Kidney capillary endothelial cell (primary cell): ENCODE results near the gene ITPR2.
"Not testable (repeated sequence)": the region's sequence is repeated elsewhere in the genome, so short reads cannot be mapped to it uniquely, and the experiment has no call there.

Source experiments
- DNase-seq: peaks from one replicate; pipeline ENCODE4 v3.0.0-alpha.2; 2018; ENCODE audit warnings: low spot score

Gene ITPR2

DNA sequence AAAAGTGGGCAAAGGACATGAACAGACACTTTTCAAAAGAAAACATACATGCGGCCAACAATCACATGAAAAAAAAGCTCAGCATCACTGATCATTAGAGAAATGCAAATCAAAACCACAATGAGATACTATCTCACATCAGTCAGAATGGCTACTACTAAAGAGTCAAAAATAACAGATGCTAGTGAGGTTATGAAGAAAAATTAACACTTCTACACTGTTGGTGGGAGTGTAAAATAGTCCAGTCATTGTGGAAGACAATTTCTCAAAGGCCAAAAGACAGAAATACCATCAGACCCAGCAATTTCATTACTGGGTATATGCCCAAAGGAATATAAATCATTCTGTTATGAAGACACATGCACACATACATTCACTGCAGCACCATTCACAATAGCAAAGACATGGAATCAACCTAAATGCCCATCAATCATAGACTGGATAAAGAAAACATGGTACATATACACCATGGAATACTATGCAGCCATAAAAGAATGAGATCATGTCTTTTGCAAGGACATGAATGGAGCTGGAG lies 103.8 kb downstream of the ITPR2 start:
- DNase-seq, result not testable (repeated sequence)

DNA sequence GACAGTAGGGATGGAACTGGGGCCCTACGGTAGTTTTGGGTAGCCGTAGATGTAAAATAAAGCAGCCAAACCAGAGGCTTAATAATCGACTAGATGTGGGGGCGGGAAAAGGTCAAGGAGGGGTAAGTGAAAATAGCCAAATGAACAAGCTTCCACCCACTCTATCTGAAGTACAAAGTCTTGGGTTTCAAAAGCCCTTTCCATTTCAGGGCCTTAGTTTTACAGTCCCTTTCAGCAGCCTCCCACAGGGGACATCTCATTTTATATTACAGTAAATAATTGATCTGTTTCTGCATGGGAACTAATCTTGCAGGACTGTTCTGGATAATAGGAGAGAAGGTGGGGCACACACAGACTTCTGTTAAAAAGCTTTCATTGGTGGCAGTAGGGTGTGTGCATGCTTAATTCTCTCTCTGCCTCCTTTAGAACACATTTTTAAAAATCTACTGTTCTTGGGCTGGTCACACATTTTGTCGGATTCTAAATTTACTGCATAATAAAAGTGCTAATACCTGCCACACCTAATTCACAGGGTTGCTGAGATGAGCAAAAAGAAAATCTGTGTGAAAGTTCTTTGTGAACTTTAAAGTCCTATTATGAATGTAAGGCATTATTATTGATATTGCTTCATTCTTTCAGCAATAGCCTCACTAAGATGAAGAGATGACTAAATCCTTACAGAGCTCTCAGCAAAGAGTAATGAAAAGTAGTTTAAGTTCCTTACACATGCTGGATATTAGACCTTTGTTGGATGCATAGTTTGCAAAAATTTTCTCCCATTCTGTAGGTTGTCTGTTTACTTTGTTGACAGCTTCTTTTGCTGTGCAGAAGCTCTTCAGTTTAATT lies 104.6 kb downstream of the ITPR2 start:
- DNase-seq, result no peak

DNA sequence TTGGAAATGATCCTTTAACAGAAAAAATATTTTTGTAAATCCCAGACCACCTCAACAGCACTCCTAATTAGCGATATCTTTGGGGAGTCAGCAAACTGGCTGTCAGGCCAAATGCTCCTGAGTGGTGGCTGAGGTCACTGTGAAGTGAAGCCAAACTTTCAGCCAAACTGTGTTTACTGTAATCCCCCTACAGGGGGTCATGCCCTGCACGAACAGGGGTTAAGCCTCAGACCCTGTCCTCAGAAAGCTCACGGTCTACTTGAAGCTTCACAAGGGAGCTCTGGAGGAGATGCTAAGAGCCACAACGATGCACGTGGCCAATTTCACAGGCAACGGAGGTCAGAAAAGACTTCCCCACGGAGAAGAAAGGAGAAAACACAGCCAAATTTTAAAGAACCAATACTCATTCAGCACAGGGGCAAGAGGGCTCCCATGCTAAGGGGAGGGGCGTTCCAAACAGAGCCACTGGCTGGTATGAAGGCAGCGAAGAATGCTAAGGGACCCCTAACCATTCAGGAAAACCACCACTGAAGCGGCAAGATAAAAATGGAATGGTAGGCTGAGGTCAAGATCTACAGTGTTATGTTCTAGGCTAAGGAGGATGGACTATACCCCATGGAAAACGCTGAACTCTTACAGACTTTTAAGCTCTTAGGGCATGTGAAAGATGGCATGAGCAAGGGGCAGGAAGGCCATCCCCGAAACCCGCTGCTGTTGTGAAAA lies 105.4 kb downstream of the ITPR2 start:
- no peak for DNase-seq

DNA sequence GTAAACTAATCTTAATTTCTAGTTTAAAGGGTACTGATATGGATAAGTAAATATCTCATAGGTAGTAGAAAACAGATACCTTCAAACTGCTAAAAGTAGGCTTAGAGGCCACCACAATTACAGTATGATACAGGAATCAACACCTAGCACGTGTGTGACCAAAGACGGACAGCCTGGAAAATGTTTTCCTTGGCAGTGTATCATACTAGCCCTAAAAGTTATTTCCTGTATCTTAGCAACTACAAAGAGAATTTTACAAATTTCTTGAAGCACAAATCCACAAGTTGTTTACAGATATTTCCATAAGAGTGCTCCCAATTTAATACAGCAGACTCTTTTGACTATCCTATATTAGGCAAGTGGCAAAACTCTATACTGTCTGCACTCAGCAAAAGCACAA lies 106.0 kb downstream of the ITPR2 start:
- DNase-seq, result no peak

DNA sequence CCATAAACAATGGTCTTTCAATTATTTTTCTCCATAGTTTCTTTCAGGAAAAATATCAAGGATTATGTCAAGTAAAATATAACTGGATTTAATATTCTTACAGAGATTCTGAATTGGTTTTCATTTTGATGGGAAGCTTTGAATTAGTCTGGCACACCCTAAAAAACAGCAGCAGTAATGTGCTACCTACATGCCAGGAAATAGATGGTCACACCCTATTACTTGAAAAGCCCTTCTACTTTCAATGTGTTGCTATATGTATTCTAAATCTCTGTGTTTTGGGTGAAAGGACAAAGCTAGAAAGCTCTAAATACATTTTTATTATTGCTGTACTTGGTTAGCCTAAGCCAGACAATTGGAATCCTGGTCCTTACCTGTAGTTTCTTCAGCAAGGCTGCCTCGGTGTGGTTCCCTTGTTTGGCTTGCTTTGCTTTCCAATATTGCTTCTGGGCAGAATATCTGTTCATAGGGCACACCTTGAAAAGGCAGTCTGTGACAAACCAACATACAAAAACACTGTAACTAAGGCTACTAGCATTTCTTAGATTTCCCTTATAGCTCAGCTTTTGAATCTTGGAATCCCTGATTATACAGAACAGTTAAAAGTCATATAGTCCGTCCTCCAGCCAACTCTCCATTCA lies 107.6 kb downstream of the ITPR2 start:
- no peak for DNase-seq

DNA sequence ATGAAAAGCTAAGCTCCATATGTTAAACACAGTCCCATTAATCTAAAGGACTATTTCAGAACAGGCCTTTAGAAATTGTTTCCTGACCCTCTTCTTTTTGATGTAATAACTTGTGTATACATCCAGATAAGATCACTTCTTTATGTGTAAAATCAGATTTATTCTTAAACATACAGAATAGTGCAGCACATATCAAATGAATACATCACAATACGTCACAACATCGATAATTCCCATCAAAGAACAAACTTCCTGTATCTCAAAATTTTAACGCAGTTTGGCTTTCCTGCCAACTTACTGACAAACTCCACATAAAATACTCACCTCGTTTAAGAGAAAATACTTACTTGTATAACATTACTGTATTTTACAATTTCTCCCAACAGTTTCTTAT lies 108.7 kb downstream of the ITPR2 start:
- DNase-seq, result no peak

DNA sequence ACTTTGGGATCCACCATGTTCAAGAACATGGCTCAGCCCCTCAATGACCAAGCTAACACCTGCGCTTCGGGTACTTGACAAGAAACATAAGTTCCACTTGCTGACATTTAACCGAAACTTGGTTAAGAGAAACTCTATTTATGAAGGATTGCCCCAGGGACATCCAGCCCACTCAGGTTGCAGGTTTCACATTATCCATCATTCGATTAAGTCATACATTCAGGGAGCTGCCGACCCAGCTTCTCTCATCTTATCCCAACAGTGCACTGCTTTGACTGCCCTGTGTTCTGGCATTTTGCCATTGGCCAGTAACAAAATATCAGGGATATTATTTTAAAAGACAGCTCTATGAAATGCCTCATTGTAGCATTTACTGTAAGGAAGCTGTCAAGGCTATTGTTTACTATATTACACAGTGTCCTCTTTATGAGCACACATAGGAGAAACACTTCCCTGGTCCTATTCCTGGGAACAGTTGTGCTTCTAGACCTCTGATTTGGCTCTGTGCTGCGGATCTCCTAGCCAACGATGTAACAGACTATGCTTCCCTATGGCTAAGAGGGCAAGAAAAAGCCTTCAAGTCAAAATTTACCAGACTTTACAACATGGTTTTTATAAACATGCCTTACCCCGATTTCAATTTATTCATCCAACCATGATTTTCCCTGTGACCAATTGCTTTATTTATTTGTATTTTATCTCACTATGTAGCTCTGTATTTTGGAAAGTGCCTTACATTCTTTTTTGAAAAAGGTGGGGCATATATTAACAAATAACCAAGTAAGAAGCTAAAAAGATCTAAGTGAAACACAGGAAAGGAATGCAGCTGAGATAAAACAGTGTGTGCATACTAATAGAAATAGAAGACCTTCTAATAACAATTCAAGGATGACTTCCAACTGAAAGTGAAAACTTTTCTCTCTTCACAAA lies 109.3 kb downstream of the ITPR2 start:
- no peak for DNase-seq

DNA sequence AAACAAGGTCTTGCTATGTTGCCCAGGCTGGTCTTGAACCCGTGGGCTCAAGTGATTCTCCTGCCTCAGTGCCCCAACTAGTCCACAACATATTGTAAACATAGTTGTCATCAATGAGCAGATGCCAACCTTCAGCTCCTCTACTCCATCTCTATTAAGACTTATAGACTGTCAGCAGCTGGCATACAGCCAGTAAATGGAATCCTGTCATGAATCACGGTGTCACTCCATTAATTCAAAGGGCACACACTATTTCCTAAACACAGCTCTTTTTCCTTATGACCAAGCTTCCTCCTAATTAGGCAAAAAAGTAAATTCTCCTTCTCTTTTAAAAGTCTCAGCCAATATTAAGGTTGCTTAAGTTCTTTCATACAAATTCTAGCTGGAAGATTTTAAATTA lies 111.2 kb downstream of the ITPR2 start:
- peak; percentile 75 for DNase-seq

DNA sequence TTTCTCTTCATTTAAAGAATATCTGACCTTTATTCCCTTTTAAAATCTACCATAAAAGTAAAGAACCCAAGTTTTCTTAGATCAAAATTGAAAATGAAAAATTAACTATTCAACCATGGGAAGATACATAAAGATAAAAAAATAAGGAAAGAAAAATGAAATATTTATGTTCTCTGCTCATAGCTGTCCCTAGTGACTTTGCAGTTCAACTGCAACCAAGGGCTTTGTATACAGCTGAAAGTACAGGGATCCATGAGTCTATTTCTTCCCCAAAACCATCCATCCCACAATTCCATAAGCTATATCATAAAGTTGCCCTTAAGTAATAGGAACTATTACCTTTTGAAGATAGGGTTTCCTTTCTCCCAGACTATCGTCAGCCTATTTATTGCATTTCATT lies 113.1 kb downstream of the ITPR2 start:
- DNase-seq, result no peak

DNA sequence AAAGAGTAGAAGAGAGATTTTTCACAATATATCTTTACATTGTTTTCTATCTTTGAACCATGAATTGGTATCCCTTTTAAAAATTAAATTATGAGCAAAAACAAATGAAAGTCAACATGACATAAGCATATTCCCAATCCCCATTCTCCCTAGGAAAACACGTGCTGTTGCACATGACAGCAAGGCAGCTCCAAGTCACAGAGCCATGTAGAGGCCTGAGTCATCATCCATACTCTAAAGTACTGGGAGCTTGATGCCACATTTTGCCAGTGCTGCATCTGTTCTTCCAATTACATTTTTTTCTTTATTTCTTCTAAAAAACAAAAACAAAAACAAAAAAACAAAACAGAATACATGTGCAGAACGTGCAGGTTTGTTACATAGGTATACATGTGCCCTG lies 115.2 kb downstream of the ITPR2 start:
- DNase-seq, result no peak

DNA sequence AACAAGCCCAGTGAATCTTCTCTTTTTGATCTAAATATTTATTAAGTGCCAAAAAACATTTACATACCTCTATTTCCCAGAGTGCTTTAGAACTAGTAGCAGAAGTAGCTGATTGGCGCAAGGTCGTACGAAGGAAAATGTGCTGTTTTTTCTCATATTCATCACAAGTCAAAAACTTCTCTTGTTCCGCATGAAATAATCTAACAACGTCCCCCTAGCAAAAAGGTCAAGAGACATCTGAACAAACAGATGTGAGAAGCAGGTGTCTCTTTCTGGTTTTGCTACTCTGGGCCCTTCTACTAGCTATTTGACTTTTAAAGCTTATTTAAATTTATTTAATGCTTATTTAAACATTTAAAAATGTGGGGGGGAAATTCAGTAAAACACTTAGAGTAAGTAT lies 117.8 kb downstream of the ITPR2 start:
- no peak for DNase-seq

DNA sequence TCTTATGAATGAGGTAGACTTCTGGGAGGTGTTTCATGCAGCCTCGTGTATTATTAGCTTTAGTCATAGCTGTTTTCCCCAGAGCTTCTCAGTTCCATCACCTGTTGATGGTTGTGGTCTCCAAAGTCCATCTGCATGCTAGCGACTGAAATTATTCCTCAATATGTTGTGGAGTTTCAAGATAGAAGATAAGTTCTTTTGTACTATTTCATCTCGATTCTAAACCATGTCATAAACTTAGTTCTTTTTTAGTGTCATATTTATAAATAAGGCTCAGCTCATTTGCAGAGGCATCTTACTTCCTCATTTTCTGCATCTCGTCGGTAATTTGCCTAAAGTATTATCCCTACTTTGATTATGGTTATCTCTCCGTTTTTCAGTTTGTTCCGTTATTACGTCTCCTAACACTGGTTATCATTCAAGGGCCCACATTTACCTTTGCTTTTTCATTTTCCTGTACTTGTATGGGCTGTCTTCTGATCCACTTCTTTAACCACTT lies 119.1 kb downstream of the ITPR2 start:
- DNase-seq, result no peak

DNA sequence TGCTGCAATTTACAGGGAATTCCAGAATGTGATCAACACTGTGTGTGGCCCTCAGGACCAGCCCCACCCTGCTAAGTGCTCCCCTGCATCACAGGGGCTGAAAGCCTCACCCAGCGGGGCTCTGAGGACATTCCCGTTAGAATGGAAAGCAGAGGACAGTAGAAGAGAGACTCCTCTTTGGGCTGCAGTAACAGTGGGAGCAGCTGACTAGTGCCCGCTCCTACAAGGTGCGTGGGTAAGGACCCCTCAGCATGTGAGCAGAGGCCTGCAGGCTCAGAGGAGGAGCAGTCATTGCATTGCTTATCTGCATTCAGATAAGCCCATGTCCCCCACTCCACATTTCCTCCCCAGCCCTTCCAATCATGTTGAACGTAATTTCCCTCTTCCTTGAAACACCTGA lies 120.1 kb downstream of the ITPR2 start:
- DNase-seq, result no peak

DNA sequence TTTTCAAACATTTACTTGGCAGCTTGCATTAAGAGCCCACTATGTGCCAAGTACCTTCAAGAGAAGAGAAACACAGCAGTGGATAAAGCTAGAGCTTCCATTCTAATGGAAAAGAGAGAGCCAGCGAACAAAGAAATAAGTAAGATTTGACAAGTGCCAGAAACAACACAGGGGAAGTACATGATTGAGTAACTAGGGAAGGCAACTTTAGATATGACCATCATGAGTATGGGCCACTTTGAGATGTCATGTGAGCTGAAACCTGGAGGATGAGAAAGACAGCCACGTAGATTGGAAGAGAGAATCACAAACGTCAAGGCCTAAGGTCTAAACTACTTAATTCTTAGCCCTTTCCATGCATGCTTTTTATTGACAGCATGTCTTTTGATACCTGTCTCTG lies 121.4 kb downstream of the ITPR2 start:
- no peak for DNase-seq

DNA sequence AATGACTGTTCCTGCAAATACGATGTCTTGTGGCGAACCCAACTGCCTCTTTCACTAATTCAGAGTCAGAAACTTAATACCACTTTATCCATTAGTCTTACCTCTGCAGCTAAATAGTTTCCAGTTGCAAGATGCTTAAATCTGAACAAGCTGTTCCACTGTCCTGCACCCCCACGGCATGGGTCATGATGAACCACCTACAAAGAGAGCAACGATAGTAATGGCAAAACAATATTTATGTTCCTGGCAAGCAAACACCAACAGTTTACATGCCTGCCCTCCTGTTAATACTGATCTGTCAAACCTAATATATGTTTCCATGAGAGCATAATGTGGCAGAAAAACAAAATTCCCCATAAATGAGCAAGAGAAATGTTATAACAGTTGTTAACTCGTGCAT lies 121.9 kb downstream of the ITPR2 start:
- no peak for DNase-seq

DNA sequence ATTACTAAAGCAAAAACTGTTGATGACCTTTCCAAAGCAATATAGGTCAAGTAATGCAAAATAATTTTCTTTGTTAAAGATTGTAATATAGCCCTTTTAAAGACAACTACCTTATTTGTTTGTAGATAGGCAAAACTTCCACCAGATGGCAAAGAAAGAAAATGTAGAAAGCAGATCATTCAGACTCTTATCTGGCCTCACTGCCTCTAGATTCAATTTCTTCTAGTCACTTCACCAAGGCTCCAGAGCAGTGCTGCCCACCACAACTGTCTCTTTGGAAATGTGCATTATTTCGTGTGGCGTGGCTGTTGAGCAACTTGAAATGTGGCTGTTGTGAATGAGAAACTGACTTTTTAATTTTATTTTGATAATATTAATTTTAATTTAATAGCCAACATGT lies 127.1 kb downstream of the ITPR2 start:
- no peak for DNase-seq

DNA sequence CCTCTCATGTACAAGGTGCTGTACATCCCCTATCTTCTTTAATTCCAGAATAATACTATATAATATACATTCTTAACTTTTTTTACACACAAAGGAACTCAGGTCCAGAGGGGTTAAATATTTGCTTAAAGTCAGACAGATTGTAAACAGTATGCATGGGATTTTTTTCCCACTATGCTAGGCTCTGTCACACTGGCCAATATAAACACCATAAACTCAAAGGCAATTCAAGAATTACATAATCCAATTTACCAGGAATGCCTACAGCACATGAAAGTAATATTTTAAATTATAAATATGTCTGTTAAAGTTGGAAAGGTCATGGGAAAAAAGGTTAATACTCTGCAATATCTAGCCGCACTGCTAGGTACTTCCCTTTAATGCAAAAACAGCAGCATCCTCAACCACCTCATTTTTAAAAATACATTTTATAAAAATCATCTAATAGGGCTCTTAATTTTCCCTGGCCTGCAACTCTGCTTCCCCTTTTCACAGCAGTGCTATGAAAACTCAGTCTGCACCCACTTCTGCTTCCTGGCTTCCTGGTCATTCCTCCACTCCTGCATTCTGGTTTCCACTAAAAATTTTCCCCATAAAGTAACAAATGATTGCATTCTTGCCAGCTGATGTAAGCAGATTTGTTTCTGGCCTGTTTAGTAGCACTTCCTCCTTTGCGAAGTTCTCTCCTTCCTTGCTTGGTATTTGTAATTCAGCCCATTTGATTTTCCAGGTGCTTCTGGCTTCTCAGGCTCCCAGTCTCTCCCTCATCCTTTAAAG lies 128.1 kb downstream of the ITPR2 start:
- no peak for DNase-seq

DNA sequence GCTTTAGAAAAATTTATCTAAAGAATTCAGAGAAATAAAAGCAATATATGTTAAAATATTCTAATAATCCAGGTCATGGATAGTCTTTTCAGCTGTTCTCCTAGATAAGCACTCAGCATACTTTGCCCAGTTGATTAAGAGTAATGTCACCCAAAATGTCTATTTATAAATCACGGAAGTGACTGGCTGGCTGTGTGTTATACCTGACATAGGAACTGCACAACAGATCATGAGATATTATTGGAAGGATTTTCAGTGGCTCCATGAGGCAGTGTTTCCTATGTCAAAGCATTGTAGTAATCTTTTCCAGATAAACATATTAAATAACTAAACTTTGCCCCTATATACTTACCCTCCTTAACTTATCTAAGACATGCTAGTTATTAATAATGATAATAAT lies 128.8 kb downstream of the ITPR2 start:
- no peak for DNase-seq

DNA sequence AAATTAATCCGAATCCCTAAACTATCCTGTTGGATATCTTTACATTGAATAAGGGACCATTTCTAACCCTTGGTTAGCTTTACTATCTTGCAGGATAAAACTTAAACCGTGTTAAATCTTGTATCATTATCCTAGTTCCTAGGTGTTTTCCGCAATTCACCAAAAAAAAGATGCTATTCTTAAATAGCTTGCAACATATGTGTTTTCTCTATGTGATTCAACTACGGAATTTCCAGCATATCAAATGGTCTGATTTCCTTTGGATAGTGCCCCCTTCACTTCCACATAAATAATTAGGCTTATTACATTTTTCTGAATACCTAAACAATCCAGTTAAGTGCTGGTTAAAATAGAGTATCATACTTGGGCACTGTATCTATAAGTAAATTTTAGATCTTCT lies 130.3 kb downstream of the ITPR2 start:
- no peak for DNase-seq

DNA sequence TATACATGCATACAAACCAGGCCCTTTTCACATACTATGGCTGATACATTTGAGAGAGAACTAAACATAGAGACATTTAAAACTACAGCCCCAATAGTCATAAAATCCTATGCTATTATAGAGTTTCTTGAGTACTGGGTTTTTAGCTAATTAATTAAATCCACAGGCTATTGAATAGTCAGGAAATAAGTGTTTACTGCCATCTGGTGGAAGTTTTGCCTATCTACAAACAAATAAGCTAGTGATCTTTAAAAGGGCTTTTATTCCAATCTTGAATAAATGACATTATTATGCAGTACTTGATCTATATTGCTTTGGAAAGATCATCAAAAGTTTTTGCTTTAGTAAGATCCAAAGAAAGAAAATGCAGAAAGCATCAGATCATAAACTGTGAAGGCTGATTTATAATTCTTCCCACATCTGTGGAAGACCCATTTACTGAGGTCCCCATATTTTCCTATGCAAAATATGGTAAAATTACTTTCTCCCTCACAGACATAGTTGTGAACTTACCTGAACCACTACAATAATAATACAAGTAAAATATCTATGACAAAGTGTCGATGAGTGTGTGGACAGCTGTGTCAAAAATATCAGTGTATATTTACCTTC lies 131.3 kb downstream of the ITPR2 start:
- peak; percentile 45 for DNase-seq
